Loucy (cell line): ENCODE data around the gene ZNF302.

Experiments
- CTCF ChIP-seq: fragments of 200-600 bp; sonication (generic); conservative IDR thresholded peaks from 2 replicates; pipeline ENCODE4 v1.5.1; 2014; ENCODE audit warnings: mild to moderate bottlenecking, antibody characterized with exemption, low read length
- EZH2phosphoT487 ChIP-seq: fragments of 200-600 bp; IDR thresholded peaks from 2 replicates; pipeline ENCODE4 v1.6.1; 2018; ENCODE audit warnings: antibody characterized with exemption, mild to moderate bottlenecking, moderate library complexity, borderline replicate concordance

GRCh38 chr19:34676697-34677385, 637 bp upstream of the ZNF302 start, which contains the start of gene SCGB2B2:
- TF ChIP-seq CTCF (no peak), EZH2phosphoT487 (no peak)
